Osteoblast (primary cell): ENCODE data around the gene PHIP. TPM values are rescaled to one million over a fixed set of nuclear protein-coding genes. Genes with fewer than 3 reads are reported as not detected.
"Not testable (repeated sequence)": the region's sequence is repeated elsewhere in the genome, so short reads cannot be mapped to it uniquely, and the experiment has no call there.

ENCODE experiments used
- DNase-seq: peaks from one replicate; pipeline ENCODE4 v3.0.0; 2011; ENCODE audit warnings: low spot score, mixed read lengths; ENCODE audit not compliant: insufficient read length; ENCODE audit errors: missing footprints
- H2AFZ ChIP-seq: 2 replicates; pipeline ENCODE4 v1.6.0; 2011; ENCODE audit warnings: mild to moderate bottlenecking, low read length
- H3K27ac ChIP-seq: 2 replicates; pipeline ENCODE4 v1.5.1; 2011; ENCODE audit warnings: mild to moderate bottlenecking, low read depth, low read length, moderate library complexity
- H3K27me3 ChIP-seq: 2 replicates; pipeline ENCODE4 v1.6.0; 2012; ENCODE audit warnings: mild to moderate bottlenecking, control low read depth, inconsistent platforms, low read length, moderate library complexity; ENCODE audit not compliant: insufficient read depth
- H3K36me3 ChIP-seq: 2 replicates; pipeline ENCODE4 v1.5.1; 2011; ENCODE audit warnings: mild to moderate bottlenecking, low read length, control low read depth, moderate library complexity; ENCODE audit not compliant: insufficient read depth
- H3K4me1 ChIP-seq: 2 replicates; pipeline ENCODE4 v1.5.1; 2011; ENCODE audit warnings: mild to moderate bottlenecking, low read length, control low read depth, moderate library complexity; ENCODE audit not compliant: insufficient read depth
- H3K4me2 ChIP-seq: 2 replicates; pipeline ENCODE4 v1.6.0; 2011; ENCODE audit warnings: mild to moderate bottlenecking, low read length; ENCODE audit not compliant: insufficient read depth
- H3K4me3 ChIP-seq: fragments of 200-600 bp; sonication (generic); 3 replicates; pipeline ENCODE4 v1.5.1; 2012; ENCODE audit warnings: mild to moderate bottlenecking, low read length, inconsistent platforms; ENCODE audit not compliant: insufficient read depth
- H3K79me2 ChIP-seq: 2 replicates; pipeline ENCODE4 v1.6.0; 2012; ENCODE audit warnings: mild to moderate bottlenecking, low read length, control low read depth, inconsistent platforms; ENCODE audit not compliant: insufficient read depth
- H3K9me3 ChIP-seq: 2 replicates; pipeline ENCODE4 v1.5.1; 2011; ENCODE audit warnings: low read depth, low read length, control low read depth
- H4K20me1 ChIP-seq: 2 replicates; pipeline ENCODE4 v1.6.0; 2012; ENCODE audit warnings: mild to moderate bottlenecking, low read length, control low read depth; ENCODE audit not compliant: insufficient read depth
- CTCF ChIP-seq: IDR thresholded peaks from 2 replicates; pipeline ENCODE4 v1.5.1; 2011; ENCODE audit warnings: mild to moderate bottlenecking, low read depth, low read length, moderate library complexity; ENCODE audit errors: extremely low read depth
- total RNA-seq: library from RNA; depleted of rRNA; stranded (reverse); fragments of >200 nt; gene quantifications from 2 replicates; pipeline ENCODE4 v1.2.3, GENCODE V29; 2012

PHIP gene
- total RNA-seq, 1 donor: 23.9 TPM

GRCh38 chr6:79094938-79095337 lies 16.9 kb upstream of the PHIP start:
- TF ChIP-seq CTCF: no peak
- no peak overlapping the region for H2AFZ ChIP-seq
- DNase-seq: no peak
- no peak overlapping the region for H3K4me2 ChIP-seq
- no peaks in the 10 kb centered on the region for H3K79me2 ChIP-seq
- H3K27me3 ChIP-seq: peaks cover 2% of the 10 kb centered on the region
- no peaks in the 10 kb centered on the region for H4K20me1 ChIP-seq
- no peak overlapping the region for H3K27ac ChIP-seq
- H3K4me3 ChIP-seq: no peak overlapping the region
- no peaks in the 10 kb centered on the region for H3K36me3 ChIP-seq
- no peaks in the 10 kb centered on the region for H3K4me1 ChIP-seq
- H3K9me3 ChIP-seq: no peaks in the 10 kb centered on the region

GRCh38 chr6:79091801-79092200 lies 13.7 kb upstream of the PHIP start:
- not testable (repeated sequence) for H3K9me3 ChIP-seq, H3K27ac ChIP-seq, H4K20me1 ChIP-seq, H2AFZ ChIP-seq, DNase-seq, H3K79me2 ChIP-seq, H3K27me3 ChIP-seq, H3K4me2 ChIP-seq, H3K36me3 ChIP-seq, H3K4me1 ChIP-seq, H3K4me3 ChIP-seq

GRCh38 chr6:79089552-79090404 lies 11.7 kb upstream of the PHIP start:
- DNase-seq: no peak
- Histone ChIP-seq H3K4me3 (no peak overlapping the region), H3K4me1 (no peaks in the 10 kb centered on the region), H2AFZ (no peak overlapping the region), H4K20me1 (no peaks in the 10 kb centered on the region), H3K4me2 (no peak overlapping the region), H3K27ac (no peak overlapping the region), H3K27me3 (no peaks in the 10 kb centered on the region), H3K79me2 (no peaks in the 10 kb centered on the region), H3K9me3 (no peaks in the 10 kb centered on the region), H3K36me3 (no peaks in the 10 kb centered on the region)
- no peak for TF ChIP-seq CTCF

- no peaks in the 10 kb centered on the region for H3K9me3 ChIP-seq
- H3K4me2 ChIP-seq: no peak overlapping the region
- H3K4me1 ChIP-seq: no peaks in the 10 kb centered on the region
- TF ChIP-seq CTCF: no peak
- no peaks in the 10 kb centered on the region for H3K36me3 ChIP-seq
- peak; percentile 56 for DNase-seq
- no peak overlapping the region for H3K4me3 ChIP-seq
- H3K79me2 ChIP-seq: no peaks in the 10 kb centered on the region
- H2AFZ ChIP-seq: no peak overlapping the region
- H3K27ac ChIP-seq: no peak overlapping the region
- H3K27me3 ChIP-seq: no peaks in the 10 kb centered on the region
- no peaks in the 10 kb centered on the region for H4K20me1 ChIP-seq
These were observed 6.6 kb upstream of the PHIP start for GRCh38 chr6:79084693-79085092.
